ENCODE results near the gene GPR87.

Gene GPR87

GRCh38 chr3:151275091-151275490, 41.5 kb downstream of the GPR87 start:
- Histone ChIP-seq H3K4me2 (ENCODE audit: low read length) (no peak overlapping the region), H3K4ac (ENCODE audit: low read depth, low read length) (no peak overlapping the region), H3K23ac (ENCODE audit: low read length) (no peak overlapping the region), H4K5ac (ENCODE audit: low read length) (no peak overlapping the region), H3K4me3 (ENCODE audit: low read length) (no peak overlapping the region), H3K27me3 (ENCODE audit: insufficient read depth, low read length, poor library complexity) (no peaks in the 10 kb centered on the region), H3K56ac (ENCODE audit: low read length) (no peak overlapping the region), H3K4me1 (ENCODE audit: control insufficient read depth, low read depth, low read length) (peaks cover 9% of the 10 kb centered on the region), H2BK5ac (ENCODE audit: low read length) (no peak overlapping the region), H3K27ac (ENCODE audit: low read depth, low read length) (no peak overlapping the region), H3K36me3 (ENCODE audit: control insufficient read depth, insufficient read depth, low read length) (no peaks in the 10 kb centered on the region), H2BK120ac (ENCODE audit: low read depth, low read length) (no peak overlapping the region), H3K79me1 (ENCODE audit: low read length) (no peaks in the 10 kb centered on the region), H2AK5ac (ENCODE audit: low read length) (no peak overlapping the region), H3K79me2 (ENCODE audit: control insufficient read depth, insufficient read depth, low read length) (no peaks in the 10 kb centered on the region), H3K9ac (ENCODE audit: low read length) (no peak overlapping the region), H2BK15ac (replicated peaks; ENCODE audit: low read depth) (no peak overlapping the region), H3K18ac (ENCODE audit: low read length) (no peak overlapping the region), H4K8ac (ENCODE audit: low read depth, low read length) (no peak overlapping the region)
- DNase-seq: no peak
- no CpG with 5 or more reads among the region's 5 CpGs for WGBS (ENCODE audit: extremely low coverage, insufficient coverage, low lambda C conversion rate)

- H3K56ac ChIP-seq (ENCODE audit: low read length): no peak overlapping the region
- H3K18ac ChIP-seq (ENCODE audit: low read length): no peak overlapping the region
- no peak overlapping the region for H3K9ac ChIP-seq (ENCODE audit: low read length)
- no peak overlapping the region for H3K4me2 ChIP-seq (ENCODE audit: low read length)
- H3K4ac ChIP-seq (ENCODE audit: low read depth, low read length): no peak overlapping the region
- no peak for DNase-seq
- H3K4me3 ChIP-seq (ENCODE audit: low read length): no peak overlapping the region
- H2BK120ac ChIP-seq (ENCODE audit: low read depth, low read length): no peak overlapping the region
- H3K27ac ChIP-seq (ENCODE audit: low read depth, low read length): no peak overlapping the region
- no peak overlapping the region for H2BK5ac ChIP-seq (ENCODE audit: low read length)
- no peaks in the 10 kb centered on the region for H3K27me3 ChIP-seq (ENCODE audit: insufficient read depth, low read length, poor library complexity)
- H4K8ac ChIP-seq (ENCODE audit: low read depth, low read length): no peak overlapping the region
- H2AK5ac ChIP-seq (ENCODE audit: low read length): no peak overlapping the region
- H3K23ac ChIP-seq (ENCODE audit: low read length): no peak overlapping the region
- H4K5ac ChIP-seq (ENCODE audit: low read length): no peak overlapping the region
- H2BK15ac ChIP-seq (replicated peaks; ENCODE audit: low read depth): no peak overlapping the region
- H3K36me3 ChIP-seq (ENCODE audit: control insufficient read depth, insufficient read depth, low read length): no peaks in the 10 kb centered on the region
- WGBS (ENCODE audit: extremely low coverage, insufficient coverage, low lambda C conversion rate): no CpG with 5 or more reads among the region's 5 CpGs
- H3K79me2 ChIP-seq (ENCODE audit: control insufficient read depth, insufficient read depth, low read length): no peaks in the 10 kb centered on the region
- no peaks in the 10 kb centered on the region for H3K4me1 ChIP-seq (ENCODE audit: control insufficient read depth, low read depth, low read length)
- no peaks in the 10 kb centered on the region for H3K79me1 ChIP-seq (ENCODE audit: low read length)
Observed at GRCh38 chr3:151269631-151270030, 47.0 kb downstream of the GPR87 start.

GRCh38 chr3:151268267-151269235, 48.1 kb downstream of the GPR87 start:
- Histone ChIP-seq H2BK15ac (replicated peaks; ENCODE audit: low read depth) (no peak overlapping the region), H3K79me1 (ENCODE audit: low read length) (no peaks in the 10 kb centered on the region), H4K5ac (ENCODE audit: low read length) (no peak overlapping the region), H3K4me2 (ENCODE audit: low read length) (no peak overlapping the region), H3K4ac (ENCODE audit: low read depth, low read length) (no peak overlapping the region), H2BK120ac (ENCODE audit: low read depth, low read length) (no peak overlapping the region), H3K79me2 (ENCODE audit: control insufficient read depth, insufficient read depth, low read length) (no peaks in the 10 kb centered on the region), H3K27me3 (ENCODE audit: insufficient read depth, low read length, poor library complexity) (no peaks in the 10 kb centered on the region), H3K36me3 (ENCODE audit: control insufficient read depth, insufficient read depth, low read length) (no peaks in the 10 kb centered on the region), H3K4me3 (ENCODE audit: low read length) (no peak overlapping the region), H3K4me1 (ENCODE audit: control insufficient read depth, low read depth, low read length) (no peaks in the 10 kb centered on the region), H3K27ac (ENCODE audit: low read depth, low read length) (no peak overlapping the region), H2BK5ac (ENCODE audit: low read length) (no peak overlapping the region), H3K18ac (ENCODE audit: low read length) (no peak overlapping the region), H3K56ac (ENCODE audit: low read length) (no peak overlapping the region), H2AK5ac (ENCODE audit: low read length) (no peak overlapping the region), H3K23ac (ENCODE audit: low read length) (no peak overlapping the region), H3K9ac (ENCODE audit: low read length) (no peak overlapping the region), H4K8ac (ENCODE audit: low read depth, low read length) (no peak overlapping the region)
- DNase-seq: no peak
- no CpG with 5 or more reads among the region's 11 CpGs for WGBS (ENCODE audit: extremely low coverage, insufficient coverage, low lambda C conversion rate)

GRCh38 chr3:151267066-151267465, 49.6 kb downstream of the GPR87 start:
- H3K36me3 ChIP-seq (ENCODE audit: control insufficient read depth, insufficient read depth, low read length): no peaks in the 10 kb centered on the region
- DNase-seq: no peak
- no CpG with 5 or more reads among the region's 1 CpG for WGBS (ENCODE audit: extremely low coverage, insufficient coverage, low lambda C conversion rate)
- no peak overlapping the region for H3K23ac ChIP-seq (ENCODE audit: low read length)
- no peaks in the 10 kb centered on the region for H3K79me2 ChIP-seq (ENCODE audit: control insufficient read depth, insufficient read depth, low read length)
- H2AK5ac ChIP-seq (ENCODE audit: low read length): no peak overlapping the region
- no peak overlapping the region for H3K56ac ChIP-seq (ENCODE audit: low read length)
- H2BK5ac ChIP-seq (ENCODE audit: low read length): no peak overlapping the region
- H3K18ac ChIP-seq (ENCODE audit: low read length): no peak overlapping the region
- H3K9ac ChIP-seq (ENCODE audit: low read length): no peak overlapping the region
- no peak overlapping the region for H4K5ac ChIP-seq (ENCODE audit: low read length)
- no peaks in the 10 kb centered on the region for H3K27me3 ChIP-seq (ENCODE audit: insufficient read depth, low read length, poor library complexity)
- H2BK120ac ChIP-seq (ENCODE audit: low read depth, low read length): no peak overlapping the region
- no peaks in the 10 kb centered on the region for H3K4me1 ChIP-seq (ENCODE audit: control insufficient read depth, low read depth, low read length)
- H2BK15ac ChIP-seq (replicated peaks; ENCODE audit: low read depth): no peak overlapping the region
- no peak overlapping the region for H4K8ac ChIP-seq (ENCODE audit: low read depth, low read length)
- H3K4me3 ChIP-seq (ENCODE audit: low read length): no peak overlapping the region
- H3K4ac ChIP-seq (ENCODE audit: low read depth, low read length): no peak overlapping the region
- no peaks in the 10 kb centered on the region for H3K79me1 ChIP-seq (ENCODE audit: low read length)
- H3K27ac ChIP-seq (ENCODE audit: low read depth, low read length): no peak overlapping the region
- H3K4me2 ChIP-seq (ENCODE audit: low read length): no peak overlapping the region

- peak; percentile 94 for DNase-seq
Observed at GRCh38 chr3:151265866-151266265, 50.8 kb downstream of the GPR87 start.

More at GRCh38 chr3:151265866-151266265, 50.8 kb downstream of the GPR87 start:
- Histone ChIP-seq H3K79me2 (ENCODE audit: control insufficient read depth, insufficient read depth, low read length) (no peaks in the 10 kb centered on the region), H3K27me3 (ENCODE audit: insufficient read depth, low read length, poor library complexity) (no peaks in the 10 kb centered on the region), H2BK120ac (ENCODE audit: low read depth, low read length) (no peak overlapping the region), H4K8ac (ENCODE audit: low read depth, low read length) (no peak overlapping the region), H3K36me3 (ENCODE audit: control insufficient read depth, insufficient read depth, low read length) (no peaks in the 10 kb centered on the region), H2BK15ac (replicated peaks; ENCODE audit: low read depth) (no peak overlapping the region), H2AK5ac (ENCODE audit: low read length) (no peak overlapping the region), H3K9ac (ENCODE audit: low read length) (no peak overlapping the region), H3K79me1 (ENCODE audit: low read length) (no peaks in the 10 kb centered on the region), H3K18ac (ENCODE audit: low read length) (no peak overlapping the region), H3K27ac (ENCODE audit: low read depth, low read length) (no peak overlapping the region), H3K4me3 (ENCODE audit: low read length) (no peak overlapping the region), H3K56ac (ENCODE audit: low read length) (no peak overlapping the region), H3K23ac (ENCODE audit: low read length) (no peak overlapping the region), H3K4me2 (ENCODE audit: low read length) (no peak overlapping the region), H3K4ac (ENCODE audit: low read depth, low read length) (no peak overlapping the region), H2BK5ac (ENCODE audit: low read length) (no peak overlapping the region), H3K4me1 (ENCODE audit: control insufficient read depth, low read depth, low read length) (no peaks in the 10 kb centered on the region), H4K5ac (ENCODE audit: low read length) (no peak overlapping the region)
- no CpG with 5 or more reads among the region's 5 CpGs for WGBS (ENCODE audit: extremely low coverage, insufficient coverage, low lambda C conversion rate)

All from mesendoderm (in vitro differentiated cells).